Stimulated activated CD4-positive, alpha-beta T cell treated with anti-CD3 and anti-CD28 coated beads, Interleukin-2, amount 100 ng/mL, for 4 hours (primary cell): ENCODE measurements around the gene CNTN5.

Experiments used
- DNase-seq: peaks from one replicate; pipeline ENCODE4 v3.0.0-alpha.2; 2020; ENCODE audit warnings: low read depth

Gene CNTN5

DNA sequence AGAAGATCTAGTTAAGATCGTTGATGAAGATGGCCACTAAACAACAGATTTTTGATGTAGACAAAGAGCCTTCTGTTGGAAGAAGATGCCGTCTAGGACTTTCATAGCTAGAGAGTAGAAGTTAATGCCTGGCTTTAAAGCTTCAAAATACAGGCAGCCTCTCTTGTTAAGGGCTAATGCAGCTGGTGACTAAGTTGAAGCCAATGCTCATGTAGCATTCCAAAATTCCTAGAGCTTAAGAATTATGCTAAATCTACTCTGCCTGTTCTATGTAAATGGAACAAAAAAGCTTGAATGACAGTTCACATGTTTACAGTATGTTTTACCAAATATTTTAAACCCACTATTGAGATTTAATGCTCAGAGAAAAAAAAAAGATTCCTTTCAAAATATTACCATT, 492.6 kb downstream of the CNTN5 start:
- DNase-seq = no peak

DNA sequence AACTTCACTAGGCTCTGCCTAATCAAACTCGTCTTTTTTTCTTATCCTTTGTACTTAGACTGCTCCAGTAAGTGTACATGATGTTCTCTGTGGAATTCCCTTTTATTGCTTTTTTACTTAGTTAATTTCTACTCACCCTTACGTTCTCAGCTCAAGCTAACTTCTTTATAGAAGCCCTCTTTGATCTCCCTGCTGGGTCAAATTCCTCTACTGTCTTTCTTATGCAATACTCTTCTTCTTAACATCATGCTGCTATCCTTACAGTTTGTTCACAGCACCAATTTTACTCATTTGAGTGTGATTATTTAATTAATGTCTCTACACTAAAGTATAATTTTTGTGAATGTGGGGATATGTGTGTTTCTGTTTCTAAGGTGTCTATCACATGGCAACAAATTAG, 498.3 kb downstream of the CNTN5 start:
- DNase-seq = no peak

- no peak for DNase-seq
Observed at GRCh38 chr11:99522467-99523173, 501.9 kb downstream of the CNTN5 start.

DNA sequence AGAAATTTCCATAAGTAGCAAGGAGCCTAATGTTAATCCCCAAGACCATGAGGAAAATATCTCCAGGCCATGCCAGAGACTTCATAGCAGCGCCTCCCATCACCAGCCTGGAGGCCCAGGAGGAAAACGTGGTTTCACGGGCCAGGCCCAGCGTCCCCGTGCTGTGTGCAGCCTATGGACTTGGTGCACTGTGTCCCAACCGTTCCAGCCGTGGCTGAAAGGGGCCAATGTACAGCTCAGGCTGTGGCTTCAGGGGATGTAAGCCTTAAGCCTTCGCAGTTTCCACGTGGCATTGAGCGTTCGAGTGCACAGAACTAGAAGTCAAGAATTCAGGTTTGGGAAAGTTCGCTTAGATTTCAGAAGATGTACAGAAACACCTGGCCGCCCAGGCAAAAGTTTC, 510.7 kb downstream of the CNTN5 start:
- no peak for DNase-seq

DNA sequence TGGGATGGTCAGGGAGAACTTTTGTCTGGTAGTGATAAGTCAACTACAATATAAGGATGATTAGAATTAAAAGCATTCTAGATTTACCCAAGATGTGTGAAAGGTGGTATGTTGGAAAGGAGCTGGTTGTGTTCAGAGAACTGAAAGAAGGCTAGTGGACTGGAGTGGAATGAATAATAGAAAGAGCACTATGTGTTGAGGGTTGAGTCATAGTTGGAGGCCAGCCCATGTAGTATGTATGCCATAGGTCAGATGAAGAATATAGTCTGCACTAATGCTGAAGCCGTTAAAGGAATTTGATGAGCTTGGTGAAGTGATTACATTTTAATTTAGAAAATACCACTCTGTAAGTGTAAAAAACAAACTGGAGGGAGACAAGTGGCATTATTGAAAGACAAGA, 514.1 kb downstream of the CNTN5 start:
- DNase-seq = no peak

DNA sequence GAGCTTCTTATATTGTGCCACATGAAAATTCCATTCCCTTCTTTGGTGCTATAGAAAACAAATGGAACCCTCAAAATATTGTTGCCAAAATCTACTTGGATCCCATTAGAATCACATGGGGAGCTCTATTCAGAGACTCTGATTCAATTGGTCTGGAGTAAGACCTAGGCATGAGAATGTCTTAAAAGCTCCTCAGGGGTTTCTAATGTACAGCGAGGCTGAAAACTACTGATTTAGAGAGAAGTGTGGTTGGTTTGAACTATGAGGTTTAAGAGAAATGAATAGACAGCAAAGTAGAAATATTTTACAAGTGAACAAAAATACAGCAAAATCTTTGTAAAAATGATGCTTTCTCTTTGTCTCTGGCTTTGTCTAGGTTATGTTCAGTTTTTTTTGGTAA, 514.7 kb downstream of the CNTN5 start:
- DNase-seq = no peak

- no peak for DNase-seq
Observed at GRCh38 chr11:99535819-99536218, 515.1 kb downstream of the CNTN5 start.

DNA sequence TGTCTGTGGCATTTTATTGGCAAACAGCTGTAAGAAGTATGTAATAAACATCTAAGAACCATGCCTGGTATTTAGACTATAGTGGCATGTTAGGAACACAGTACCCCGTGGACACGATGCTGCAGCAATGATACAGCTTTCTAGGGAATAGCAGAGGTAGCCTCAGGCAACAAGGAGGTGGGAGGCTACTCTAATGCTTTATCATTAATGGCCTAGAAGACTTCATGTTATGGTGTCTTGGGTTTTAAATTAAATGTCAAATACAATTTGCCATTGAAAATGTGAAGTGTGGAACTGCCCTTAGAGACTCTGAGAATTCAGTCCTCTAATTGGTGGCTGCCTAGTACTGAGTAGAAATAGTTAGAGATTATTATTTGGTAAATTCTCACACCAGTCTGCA, 516.9 kb downstream of the CNTN5 start:
- no peak for DNase-seq

DNA sequence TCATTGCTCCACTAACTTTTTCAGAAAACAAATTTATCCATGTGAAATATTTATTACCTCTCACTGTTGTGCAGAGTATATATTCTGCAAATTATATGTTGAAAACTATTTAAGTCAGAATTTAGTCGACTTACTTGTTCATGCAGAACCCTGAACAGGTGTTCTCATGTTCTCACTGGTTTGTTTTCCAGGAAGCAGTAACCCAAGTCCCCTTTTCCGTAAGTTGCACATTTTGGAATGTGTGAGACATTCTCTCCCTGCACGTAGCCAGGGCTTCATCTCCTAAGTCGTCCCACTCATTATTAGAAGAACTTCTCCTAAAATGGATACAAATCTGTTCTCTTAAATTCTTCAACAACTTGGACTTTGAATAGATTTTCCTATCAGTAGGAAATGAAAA, 524.9 kb downstream of the CNTN5 start:
- DNase-seq = no peak

DNA sequence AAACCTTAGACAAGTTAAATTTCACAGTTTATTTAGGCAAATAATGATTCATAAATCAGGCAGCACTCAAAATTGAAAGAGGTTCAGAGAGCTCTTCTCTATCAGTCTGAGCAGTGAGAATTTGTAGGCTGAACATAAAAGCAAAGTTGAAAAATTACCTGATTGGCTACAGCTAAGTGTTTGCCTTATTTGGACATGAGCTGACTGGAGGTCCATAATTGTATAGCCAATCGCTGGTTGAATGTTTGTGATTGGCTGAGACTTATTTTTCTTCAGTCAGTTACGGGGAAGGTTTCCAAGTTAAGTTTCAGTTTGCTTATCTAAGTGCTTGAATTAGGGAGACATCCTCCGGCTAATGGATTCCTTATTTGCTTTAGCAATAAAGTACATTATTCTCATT, 527.5 kb downstream of the CNTN5 start:
- DNase-seq = no peak

DNA sequence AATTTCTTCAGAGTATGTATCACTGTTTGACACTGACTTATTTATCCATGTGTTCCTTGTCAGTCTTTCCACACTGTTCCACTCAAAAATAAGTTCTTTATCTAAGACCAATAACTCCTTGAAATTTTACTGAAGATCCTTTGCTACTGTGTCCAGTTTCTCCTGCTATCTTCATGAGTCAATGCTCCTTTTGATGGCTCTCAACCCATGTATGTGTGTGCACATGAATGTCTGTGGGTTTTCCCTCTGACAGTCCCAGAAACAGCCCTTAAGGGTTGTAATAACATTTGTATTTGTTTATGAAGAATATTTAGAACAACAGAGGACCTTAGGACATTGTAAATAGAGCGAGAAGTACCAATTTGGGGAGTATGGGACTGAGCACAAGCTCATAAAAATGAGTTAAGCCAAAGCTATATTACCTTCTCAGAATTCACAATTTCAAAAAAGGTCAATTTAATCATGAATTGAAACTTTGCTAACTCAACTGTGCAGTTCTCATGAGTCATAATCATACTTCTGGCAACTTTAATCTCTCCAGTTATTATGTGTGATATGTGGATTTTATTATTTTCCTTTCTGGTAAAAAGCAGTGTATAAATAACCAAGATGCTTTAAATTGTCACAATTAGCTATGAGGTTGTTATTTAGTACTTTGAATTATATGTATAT, 533.6 kb downstream of the CNTN5 start:
- DNase-seq = no peak

GRCh38 chr11:99555486-99555885, 534.7 kb downstream of the CNTN5 start:
- no peak for DNase-seq

GRCh38 chr11:99565333-99565732, 544.6 kb downstream of the CNTN5 start:
- no peak for DNase-seq

DNA sequence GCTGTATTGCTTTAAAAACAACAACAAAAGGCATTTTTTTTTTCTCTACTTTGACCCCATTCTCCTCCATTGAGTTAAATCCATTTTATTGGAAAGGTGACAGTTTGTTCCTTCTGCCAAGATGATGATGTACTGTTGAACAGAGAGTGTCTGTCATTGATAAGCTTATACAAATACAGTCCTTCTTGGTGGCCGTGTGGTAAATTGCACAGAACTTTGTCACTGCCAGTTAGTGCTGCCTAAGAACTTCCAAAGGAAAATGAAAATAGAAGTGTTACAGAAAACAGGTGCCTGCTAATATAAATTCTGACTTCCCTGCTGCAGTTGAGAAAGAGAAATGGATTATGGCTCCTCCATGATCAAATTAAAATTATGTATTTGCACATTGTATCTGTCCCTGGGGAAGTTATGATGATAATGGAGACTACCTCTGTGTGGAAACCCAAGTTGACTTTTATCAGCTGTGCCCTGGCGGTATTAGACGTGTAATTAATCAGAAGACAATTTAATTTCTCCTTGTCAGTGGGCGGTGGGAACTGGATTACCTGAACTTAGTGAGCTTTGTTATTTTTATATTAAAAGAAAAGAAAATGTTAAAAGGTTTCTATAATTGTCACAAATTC, 546.7 kb downstream of the CNTN5 start:
- DNase-seq = no peak

DNA sequence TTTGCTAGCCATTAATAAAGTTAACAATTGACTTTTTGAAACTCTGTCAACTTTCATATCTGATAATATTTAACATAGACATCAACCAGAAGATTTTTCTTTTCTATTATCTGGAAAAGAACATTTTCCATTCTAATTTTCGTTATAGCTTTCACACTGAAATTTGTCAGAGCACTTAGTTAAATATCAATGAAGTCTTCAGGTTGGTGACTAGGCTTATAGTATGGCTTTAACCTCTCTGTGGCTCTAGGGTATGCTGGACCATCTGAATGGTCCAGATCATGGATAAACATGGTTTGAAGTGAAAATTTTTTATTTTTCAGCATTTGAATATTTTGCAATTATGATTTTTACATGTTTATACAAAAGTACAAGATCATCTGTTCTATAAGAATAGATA, 548.1 kb downstream of the CNTN5 start:
- no peak for DNase-seq

- no peak for DNase-seq
Observed at GRCh38 chr11:99571094-99571493, 550.3 kb downstream of the CNTN5 start.

GRCh38 chr11:99584830-99585229, 564.1 kb downstream of the CNTN5 start:
- DNase-seq = no peak

DNA sequence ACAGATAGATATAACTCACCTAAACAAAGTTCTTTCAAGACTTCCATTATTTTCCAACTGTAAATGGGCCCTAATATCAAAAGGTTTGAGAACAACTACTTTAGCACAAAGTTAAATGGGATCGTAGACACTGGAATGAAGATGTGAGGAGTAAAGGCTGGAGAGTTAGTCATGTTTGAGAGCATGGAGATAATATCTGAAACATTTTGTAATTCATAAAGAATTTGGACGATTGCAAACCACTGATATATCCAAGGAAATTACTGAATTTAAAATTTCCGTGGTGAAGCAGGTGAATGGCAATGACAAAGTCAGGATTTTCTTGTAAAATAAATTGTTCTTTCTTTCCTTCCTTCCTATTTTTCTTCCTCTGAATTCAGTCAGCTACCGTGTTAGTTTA, 564.9 kb downstream of the CNTN5 start:
- DNase-seq = no peak

- no peak for DNase-seq
Observed at GRCh38 chr11:99589771-99590170, 569.0 kb downstream of the CNTN5 start.

- no peak for DNase-seq
Observed at GRCh38 chr11:99592266-99592665, 571.5 kb downstream of the CNTN5 start.

DNA sequence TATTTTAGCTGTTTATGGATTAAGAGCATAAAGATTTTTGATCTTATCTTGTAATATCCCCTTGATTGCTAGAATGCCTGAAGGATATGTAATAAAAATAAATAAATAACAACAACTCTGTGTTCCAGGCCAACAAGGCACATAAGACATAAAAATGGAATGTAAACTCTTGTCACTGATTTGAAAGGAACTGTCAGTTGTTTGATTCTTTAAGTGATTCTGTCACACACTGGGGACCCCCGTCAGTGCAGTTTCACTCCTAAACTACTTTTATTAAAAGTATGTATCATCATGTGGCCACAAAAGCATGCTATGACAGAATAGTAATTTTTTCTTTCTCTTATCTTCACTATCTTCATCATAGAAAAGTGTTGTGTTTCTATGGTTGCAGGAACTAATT, 572.4 kb downstream of the CNTN5 start:
- no peak for DNase-seq

- no peak for DNase-seq
Observed at GRCh38 chr11:99601179-99601578, 580.4 kb downstream of the CNTN5 start.

- DNase-seq = no peak
Observed at GRCh38 chr11:99614352-99614751, 593.6 kb downstream of the CNTN5 start.

DNA sequence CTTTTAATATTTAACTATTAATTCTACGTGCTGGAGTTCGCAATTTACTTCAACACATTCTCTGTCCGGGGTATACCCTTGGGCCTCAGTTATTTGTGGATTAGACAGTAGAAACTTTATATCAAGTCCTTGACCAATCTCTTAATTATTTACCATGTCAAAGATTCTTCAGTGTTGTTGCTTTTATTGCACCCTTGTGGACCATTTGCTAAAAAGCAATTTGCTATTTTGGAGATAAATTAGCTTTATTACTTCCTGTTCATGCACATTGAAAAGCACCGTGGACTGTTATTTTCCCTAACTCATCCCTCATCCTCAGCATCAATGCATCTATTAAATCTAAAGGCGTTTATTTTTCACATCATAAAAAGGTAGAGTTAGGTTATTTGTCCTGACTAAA, 609.9 kb downstream of the CNTN5 start:
- DNase-seq = no peak
